RWPE2 (cell line): ENCODE results near the gene SCYGR7.

Source experiments
- ATAC-seq: fragments of 200-7000 bp; cut with Tn5 transposase; 3 replicates; pipeline ENCODE4 v1.9.1; 2021; ENCODE audit warnings: low read depth
- DNase-seq: peaks from one replicate; pipeline ENCODE4 v3.0.0-alpha.2; 2020; ENCODE audit warnings: low spot score
- H3K27ac ChIP-seq: fragments of 450-650 bp; 2 replicates; pipeline ENCODE4 v1.5.1; 2017; ENCODE audit warnings: mild to moderate bottlenecking; ENCODE audit not compliant: poor library complexity, severe bottlenecking
- H3K27me3 ChIP-seq: fragments of 250-450 bp; sonication (Bioruptor Pico); 2 replicates; pipeline ENCODE4 v1.5.1; 2021; ENCODE audit warnings: mild to moderate bottlenecking, moderate library complexity; ENCODE audit not compliant: insufficient read depth, poor library complexity, severe bottlenecking
- H3K36me3 ChIP-seq: fragments of 250-450 bp; sonication (Bioruptor Pico); 2 replicates; pipeline ENCODE4 v1.5.1; 2020; ENCODE audit warnings: low read depth, mild to moderate bottlenecking, moderate library complexity
- H3K4me1 ChIP-seq: fragments of 250-450 bp; sonication (Bioruptor Pico); 2 replicates; pipeline ENCODE4 v1.5.1; 2021; ENCODE audit warnings: mild to moderate bottlenecking, moderate library complexity; ENCODE audit not compliant: insufficient read depth, poor library complexity, severe bottlenecking
- H3K4me3 ChIP-seq: fragments of 250-450 bp; sonication (Bioruptor Pico); 2 replicates; pipeline ENCODE4 v1.5.1; 2021; ENCODE audit warnings: mild to moderate bottlenecking, moderate library complexity; ENCODE audit not compliant: severe bottlenecking
- H3K9me3 ChIP-seq: fragments of 250-450 bp; sonication (Bioruptor Pico); 2 replicates; pipeline ENCODE4 v1.5.1; 2021; ENCODE audit warnings: mild to moderate bottlenecking, moderate library complexity; ENCODE audit not compliant: severe bottlenecking
- CTCF ChIP-seq: fragments of 450-650 bp; IDR thresholded peaks from one replicate; pipeline ENCODE4 v1.5.1; 2017; ENCODE audit warnings: mild to moderate bottlenecking, moderate library complexity; ENCODE audit not compliant: poor library complexity, severe bottlenecking

Gene SCYGR7

GRCh38 chr2:227767830-227768229 lies 39.7 kb downstream of the SCYGR7 start:
- Histone ChIP-seq H3K4me3 (no peak overlapping the region), H3K9me3 (no peaks in the 10 kb centered on the region), H3K27ac (no peak overlapping the region), H3K4me1 (no peaks in the 10 kb centered on the region), H3K36me3 (no peaks in the 10 kb centered on the region), H3K27me3 (no peaks in the 10 kb centered on the region)
- DNase-seq, result no peak
- TF ChIP-seq CTCF, result no peak
- no peak for ATAC-seq

- H3K27ac ChIP-seq, result no peak overlapping the region
Observed at GRCh38 chr2:227772197-227772661, 44.1 kb downstream of the SCYGR7 start.

GRCh38 chr2:227772932-227773331 lies 44.8 kb downstream of the SCYGR7 start:
- Histone ChIP-seq H3K27me3 (no peaks in the 10 kb centered on the region), H3K9me3 (no peaks in the 10 kb centered on the region), H3K27ac (no peak overlapping the region), H3K36me3 (no peaks in the 10 kb centered on the region), H3K4me1 (no peaks in the 10 kb centered on the region), H3K4me3 (no peak overlapping the region)
- DNase-seq, result no peak
- ATAC-seq, result no peak
- no peak for TF ChIP-seq CTCF

More at GRCh38 chr2:227772197-227772661, 44.1 kb downstream of the SCYGR7 start:
- ATAC-seq, result no peak
- Histone ChIP-seq H3K27me3 (no peaks in the 10 kb centered on the region), H3K36me3 (no peaks in the 10 kb centered on the region), H3K4me3 (no peak overlapping the region), H3K4me1 (no peaks in the 10 kb centered on the region), H3K9me3 (no peaks in the 10 kb centered on the region)
- no peak for TF ChIP-seq CTCF
- no peak for DNase-seq

- Histone ChIP-seq H3K27ac (no peak overlapping the region), H3K36me3 (no peaks in the 10 kb centered on the region), H3K4me1 (no peaks in the 10 kb centered on the region), H3K4me3 (no peak overlapping the region), H3K9me3 (no peaks in the 10 kb centered on the region), H3K27me3 (no peaks in the 10 kb centered on the region)
- ATAC-seq, result no peak
- no peak for DNase-seq
- no peak for TF ChIP-seq CTCF
Observed at GRCh38 chr2:227774011-227774624, 46.0 kb downstream of the SCYGR7 start.
